ENCODE data around the gene SUPT7L.

The SUPT7L gene, protein sequence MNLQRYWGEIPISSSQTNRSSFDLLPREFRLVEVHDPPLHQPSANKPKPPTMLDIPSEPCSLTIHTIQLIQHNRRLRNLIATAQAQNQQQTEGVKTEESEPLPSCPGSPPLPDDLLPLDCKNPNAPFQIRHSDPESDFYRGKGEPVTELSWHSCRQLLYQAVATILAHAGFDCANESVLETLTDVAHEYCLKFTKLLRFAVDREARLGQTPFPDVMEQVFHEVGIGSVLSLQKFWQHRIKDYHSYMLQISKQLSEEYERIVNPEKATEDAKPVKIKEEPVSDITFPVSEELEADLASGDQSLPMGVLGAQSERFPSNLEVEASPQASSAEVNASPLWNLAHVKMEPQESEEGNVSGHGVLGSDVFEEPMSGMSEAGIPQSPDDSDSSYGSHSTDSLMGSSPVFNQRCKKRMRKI

DNA sequence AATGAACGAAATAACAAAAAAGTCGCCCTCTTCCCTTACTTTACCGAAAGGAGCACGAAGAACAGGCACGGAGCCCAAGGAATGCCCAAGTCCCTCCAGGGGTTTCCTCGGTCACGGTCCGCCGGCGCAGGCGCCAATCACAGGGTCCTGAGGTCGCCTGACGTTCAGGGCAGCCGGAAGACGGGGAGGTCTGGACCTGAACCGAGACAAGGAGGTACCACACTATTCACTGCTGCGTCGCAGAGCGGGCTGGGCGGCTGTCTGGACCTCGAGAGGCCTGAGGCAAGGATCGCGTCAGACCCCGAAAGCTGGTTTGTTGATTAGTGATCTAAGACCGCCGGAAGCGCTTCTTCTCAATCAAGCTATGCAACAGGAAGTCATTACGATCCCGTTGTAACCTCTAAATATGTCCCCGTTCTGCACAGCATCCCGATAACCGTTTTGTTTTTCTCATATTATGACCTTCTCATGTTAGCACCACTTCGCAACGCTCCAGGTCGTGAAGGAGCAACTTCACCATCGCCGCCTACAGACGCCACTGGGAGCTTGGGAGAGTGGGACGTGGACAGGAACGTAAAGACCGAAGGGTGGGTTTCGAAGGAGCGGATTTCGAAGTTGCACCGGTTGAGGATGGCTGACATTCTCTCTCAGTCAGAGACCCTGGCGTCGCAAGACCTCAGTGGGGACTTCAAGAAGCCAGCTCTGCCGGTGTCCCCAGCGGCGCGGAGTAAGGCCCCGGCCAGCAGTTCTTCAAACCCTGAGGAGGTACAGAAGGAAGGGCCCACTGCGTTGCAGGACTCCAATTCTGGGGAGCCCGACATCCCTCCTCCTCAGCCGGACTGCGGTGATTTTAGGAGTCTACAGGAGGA, at the start of gene SUPT7L, which contains the start of gene SLC4A1AP:
Gene SUPT7L (minus strand): TSS at position 330 of the 869 bp plus-strand sequence. CDS start 1,422 bp downstream, outside the sequence.
Gene SLC4A1AP (plus strand): TSS at position 605 of the 869 bp plus-strand sequence. CDS start 26 bp downstream, at position 631.
- peak; percentile 85 to 86 for ATAC-seq

DNA sequence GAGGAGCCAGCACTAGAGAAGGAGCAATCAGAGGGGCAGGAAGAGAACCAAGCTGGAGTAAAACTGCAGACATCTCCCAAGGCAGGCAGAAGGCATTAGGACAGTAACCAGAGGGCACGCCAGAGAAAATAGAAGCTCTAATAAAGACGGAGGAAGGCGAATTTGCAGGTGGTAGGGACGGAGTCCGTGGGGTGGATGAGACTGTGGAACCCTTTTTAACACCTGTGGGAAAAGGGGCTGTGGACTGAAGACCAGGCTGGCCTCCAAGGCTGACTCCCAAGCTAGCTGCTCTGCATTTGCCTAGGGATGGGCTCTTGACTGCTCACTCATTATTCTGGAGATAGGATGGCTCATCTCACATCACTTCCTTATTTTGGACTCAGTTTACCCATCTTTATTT, 49.8 kb upstream of the SUPT7L start:
- ATAC-seq = no peak

DNA sequence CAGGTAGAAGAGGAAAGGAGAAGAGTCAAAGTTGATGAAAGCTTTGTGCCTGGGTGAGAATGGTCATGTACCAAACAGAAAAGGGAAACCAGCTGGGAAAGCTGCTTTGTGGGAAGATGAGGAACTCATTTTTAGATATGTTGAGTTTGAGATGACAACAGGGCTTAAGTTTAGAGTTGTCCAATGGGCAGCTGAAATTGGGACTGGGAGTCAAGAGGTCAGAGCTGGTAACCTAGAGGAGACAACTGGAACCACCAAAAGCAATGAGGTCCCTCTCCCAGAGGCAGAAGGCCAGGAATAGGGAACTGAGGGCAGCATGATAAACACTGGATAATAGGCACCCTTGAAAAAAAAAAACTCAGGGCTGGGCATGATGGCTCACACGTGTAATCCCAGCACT, 49.1 kb upstream of the SUPT7L start:
- no peak for ATAC-seq

DNA sequence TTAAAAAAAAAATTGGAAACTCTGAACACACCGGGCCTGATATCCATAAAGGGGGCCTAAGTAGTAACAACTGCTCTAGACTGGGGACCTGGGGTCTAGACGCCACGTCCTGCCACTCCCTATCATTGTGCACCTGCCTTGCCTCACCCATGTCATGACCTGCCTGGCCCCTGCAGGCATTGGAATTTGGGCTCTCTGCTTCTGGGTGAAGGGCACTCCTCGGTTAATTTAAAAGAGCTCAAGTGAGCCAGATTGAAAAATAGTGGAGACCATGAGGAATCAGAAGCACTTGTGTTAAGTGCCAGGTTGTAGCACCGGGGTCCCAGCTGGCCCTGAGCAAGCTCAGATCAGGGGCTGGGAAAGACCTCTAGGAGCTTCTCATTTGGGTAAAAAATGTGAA, 48.4 kb upstream of the SUPT7L start:
- ATAC-seq = no peak

DNA sequence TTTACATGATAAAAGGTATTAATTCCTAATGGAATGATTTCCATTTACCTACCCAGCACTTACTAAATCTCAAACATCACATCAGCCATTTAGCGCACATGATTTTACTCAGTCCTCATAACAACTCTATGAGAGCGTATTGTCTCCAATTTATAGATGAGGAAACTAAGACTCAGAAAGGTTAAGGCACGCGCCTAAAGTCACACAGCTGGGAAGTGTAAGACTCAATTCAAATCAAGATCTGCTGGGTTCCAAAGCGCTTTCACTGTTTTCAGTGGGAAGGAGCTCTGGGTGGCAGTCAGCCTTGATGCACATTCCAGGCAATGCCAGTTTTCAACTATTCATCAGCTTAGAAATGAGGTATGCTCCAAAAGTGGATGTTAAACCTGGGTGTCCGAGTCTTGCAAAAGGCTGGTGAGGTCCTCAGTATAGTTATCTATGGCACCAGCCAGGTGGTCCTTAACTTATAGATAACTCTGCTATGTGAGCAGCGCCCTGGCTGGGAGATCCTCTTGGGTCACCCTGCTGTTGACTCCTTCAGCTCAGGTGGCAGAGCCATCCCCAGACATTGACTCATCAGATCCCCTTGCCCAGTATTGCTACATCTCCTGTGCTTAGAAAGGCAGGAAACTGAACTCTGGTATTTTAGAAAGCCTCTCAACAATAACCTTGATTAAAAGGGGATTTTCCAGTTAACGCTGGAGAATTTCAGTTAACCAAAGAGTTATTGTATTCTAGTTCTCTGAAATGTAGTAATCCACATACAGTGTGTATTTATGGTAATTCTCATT, 47.4 kb upstream of the SUPT7L start:
- ATAC-seq = peak in 1 of 2 donors; percentile 40

DNA sequence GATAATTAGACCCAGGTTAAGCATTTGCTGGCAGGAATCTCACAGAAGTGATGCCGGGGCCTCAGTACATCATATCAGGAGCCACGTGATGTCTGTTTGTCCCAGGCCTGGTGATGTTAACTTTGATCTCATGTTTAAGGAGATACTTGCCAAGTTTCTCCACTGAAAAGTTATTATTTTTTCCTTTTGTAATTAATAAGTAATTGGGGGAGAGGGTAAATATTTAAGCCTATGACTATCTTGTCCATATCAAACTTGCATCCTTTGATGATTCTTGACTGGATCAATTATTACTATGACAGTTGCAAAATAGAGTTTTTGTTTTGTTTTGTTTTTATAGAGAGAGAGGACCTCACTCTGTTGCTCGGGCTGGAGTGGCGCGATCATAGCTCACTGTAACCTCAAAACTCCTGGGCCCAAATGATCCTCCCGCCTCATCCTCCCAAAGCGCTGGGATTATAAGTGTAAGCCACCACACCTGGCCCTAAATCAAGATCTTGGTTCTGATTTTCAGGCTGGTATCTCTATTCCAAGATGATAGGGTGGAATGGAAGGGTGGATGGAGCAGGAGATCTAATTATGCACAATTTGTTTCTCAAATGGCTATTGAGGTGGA, 46.7 kb upstream of the SUPT7L start:
- ATAC-seq = no peak

DNA sequence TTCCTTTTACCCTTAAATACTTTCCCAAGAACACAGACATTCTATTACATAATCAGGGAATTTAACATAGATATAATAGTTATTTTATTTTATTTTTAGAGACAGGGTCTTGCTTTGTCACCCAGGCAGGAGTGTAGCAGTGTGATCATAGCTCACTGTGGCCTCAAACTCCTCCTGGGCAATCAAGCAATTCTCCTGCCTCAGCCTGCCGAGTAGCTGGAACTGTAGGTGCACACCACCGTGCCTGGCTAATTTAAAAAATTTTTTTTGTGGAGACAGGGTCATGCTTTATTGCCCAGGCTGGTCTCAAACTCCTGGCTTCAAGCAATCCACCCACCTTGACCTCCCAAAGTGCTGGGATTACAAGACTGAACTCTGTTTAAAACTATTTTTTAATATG, 45.9 kb upstream of the SUPT7L start:
- ATAC-seq = no peak

DNA sequence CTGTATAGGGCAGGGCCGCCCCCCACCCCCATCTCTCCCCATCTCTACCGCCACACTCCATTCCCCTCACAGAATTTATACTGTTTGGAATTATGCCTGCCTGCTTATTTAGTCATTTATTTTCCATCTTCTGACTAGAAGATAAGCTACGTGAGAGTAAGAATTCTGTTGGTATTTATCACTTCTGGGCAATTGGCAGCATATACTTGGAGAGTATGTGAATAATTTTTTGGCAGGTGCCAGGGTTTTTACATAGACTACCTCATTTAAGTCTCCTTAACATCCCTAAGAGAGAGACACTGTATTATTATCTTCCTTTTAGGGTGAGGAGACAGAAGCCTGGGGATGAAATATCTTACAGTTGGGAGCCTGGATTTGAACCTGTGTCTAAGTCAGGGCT, 45.3 kb upstream of the SUPT7L start:
- ATAC-seq = no peak

DNA sequence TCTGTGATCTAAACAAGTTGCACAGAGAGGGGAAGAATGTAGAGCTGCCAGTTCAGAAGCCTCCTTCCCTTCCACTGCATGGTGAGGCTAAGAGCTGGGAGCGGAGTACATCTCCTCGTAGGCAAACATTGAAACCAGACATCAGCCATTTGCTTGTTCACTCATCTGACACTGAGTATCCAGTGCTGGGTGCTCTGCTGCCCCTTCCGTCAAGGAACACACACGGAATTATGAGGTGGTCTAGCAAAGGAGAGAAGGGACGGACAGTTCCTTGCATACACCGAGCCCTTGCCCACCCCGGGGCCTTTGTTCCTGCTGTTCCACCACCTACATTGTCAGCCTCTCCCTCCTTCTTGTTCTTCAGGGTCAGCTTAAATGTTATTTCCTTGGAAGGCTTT, 44.8 kb upstream of the SUPT7L start:
- no peak for ATAC-seq

DNA sequence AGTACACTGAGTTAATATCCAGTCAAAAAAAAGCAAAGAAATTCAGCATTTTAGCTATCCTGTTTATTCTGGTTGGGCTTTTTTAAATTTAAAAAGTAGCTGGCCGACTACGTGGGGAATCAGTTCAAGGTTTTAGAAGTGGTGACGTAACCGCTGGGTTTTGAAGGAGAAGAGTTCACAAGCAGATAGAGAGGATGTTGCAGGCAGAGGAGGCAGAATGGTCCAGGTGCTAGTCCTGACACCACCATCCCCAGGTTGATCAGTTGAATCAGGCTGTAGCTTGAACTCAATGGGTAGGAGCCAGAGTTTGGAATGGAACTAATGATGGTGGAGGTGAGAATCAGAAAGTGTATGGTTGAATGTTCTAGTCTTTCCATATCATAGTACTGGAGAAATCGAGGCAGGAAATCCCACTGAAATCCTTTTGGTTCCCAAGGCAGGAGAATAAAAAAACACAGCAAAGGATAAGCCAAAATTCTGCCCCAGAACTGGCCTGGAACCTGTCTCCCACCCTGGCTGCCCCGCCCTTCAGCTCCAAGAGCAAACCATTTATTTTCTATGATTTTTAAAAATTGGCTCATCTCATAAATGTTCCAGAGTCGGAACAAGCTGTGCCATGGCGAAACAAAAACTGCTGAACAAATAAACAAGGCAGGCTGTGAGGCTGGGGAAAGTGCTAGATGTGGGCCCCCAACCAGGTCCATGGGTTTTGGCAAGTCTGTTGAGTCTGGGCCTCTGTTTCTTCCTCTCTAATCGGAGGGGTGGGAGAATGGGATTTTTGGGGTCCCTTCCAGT, 44.2 kb upstream of the SUPT7L start:
- no peak for ATAC-seq

DNA sequence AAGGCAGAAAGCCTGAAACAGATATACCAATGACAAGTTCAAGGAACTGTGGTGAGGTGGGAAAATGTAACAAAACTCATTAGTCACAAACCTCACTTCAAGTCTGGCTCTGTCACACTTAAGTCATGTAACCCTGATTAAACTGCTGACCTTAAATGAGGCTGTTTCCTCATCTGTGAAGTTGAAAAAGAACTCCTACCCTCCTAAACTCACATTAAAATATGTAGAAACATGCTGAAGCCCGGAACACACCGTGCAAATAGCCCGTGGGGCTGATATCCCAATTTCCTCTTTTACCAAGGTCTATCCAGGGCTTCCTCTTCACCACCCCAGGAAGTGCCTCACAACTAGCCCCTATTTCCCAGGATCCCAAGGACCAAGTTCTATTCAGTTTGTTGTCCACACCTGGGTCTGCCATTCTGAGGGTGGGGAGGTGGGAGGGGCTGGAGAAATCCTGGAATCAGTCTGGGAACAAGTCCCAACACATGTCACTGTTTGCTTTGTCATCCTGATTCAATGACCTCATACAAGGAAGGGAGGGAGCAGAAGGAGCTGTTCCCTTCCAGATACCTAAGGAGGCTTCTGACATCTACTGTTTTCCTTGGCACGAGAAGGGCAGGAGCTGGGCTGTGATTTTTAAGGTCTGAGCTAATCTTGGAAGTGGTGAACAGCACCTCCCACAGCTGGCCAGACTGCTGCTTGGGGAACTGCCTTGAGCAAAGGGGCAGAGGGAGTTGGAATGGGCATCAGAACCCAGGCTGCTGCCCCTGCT, 42.6 kb upstream of the SUPT7L start:
- peak; percentile 95 to 97 for ATAC-seq

DNA sequence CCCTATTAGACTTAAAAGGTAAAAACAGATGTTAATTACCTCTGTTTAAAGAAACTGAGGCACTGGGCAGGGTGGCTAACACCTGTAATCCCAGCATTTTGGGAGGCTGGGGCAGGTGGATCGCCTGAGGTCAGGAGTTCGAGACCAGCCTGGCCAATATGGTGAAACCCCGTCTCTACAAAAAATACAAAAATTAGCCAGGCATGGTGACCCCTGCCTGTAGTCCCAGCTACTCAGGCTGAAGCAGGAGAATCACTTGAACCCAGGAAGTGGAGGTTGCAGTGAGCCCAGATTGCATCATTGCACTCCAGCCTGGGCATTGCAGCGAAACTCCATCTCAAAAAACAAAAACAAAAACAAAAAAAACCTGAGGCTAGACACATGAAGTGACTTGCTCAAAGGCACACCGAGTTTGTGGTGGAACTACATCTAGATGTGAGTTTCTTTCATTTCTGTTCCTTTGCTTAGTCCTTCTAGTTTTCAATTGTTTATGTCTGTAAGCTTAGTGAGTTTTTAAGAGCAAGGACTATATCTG, 41.0 kb upstream of the SUPT7L start:
- no peak for ATAC-seq

DNA sequence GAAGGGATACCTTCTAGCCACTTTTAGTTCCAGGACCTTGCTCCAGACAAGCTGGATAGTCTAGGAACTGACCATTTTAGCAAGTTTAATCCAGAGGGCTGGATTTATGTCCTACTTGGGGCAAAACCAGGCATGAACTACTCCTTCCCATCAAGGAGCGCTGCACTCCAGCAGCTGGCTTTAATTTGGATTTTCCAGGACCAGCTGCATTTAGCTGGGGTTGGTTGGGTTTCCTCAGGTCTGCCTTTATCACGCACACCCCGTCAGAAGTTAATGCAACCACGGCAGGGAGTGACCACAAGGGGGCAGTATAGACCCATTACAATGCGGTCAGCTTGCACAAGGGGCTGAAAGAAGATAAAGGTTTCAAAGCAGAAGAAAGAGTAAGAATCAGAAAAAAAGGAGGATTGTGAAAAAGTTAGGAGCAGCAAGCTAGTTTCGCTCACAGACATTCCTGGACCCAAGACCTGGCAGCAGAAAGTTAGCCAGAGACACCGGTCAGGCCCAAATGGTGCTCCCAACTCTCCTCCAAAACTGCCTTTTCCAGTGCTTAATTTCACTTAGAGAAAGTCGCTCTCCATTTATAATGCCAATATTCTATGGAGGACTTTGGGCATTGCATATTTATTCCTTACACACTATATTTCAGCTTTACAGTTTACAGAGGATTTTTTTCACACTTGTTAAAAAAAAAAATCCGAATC, 40.4 kb upstream of the SUPT7L start:
- peak; percentile 42 to 58 for ATAC-seq

DNA sequence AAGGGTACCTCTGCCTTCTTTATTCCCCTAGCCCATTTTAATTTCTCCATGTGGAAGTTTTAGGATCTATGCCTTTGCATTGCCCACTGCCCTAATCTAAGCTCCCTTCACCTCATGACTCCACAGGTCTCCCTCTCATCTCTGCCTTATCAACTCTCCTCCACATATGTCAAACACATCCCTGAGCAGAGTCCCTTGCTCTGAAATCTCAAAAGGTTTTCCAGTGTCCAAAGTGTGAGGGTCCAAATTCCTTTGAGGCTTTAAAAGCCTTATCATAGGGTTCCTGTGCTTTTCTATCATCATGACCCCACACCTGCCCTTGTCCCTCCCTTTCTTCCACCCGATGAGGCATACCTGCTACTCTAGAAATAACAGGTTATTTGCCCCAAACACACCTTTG, 38.9 kb upstream of the SUPT7L start:
- no peak for ATAC-seq

DNA sequence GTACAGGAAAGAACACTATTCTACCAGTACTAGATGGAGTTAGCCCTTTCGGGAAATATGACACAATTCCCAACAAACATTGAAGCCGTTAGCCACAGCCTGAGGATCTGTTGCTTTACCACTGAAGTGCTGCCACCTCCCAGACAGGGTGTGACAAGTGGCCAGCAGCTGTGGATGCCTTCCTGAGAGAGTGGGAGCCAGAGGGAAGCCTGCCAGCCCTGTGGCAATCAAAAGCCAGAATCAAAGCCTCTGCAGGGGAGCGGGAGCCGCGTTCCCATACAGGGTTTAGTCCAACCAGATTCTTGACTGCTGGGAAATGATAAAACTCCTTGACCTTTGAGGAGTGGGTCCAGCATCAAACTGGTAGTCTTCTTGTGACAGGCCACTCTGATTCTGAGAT, 38.3 kb upstream of the SUPT7L start:
- no peak for ATAC-seq

DNA sequence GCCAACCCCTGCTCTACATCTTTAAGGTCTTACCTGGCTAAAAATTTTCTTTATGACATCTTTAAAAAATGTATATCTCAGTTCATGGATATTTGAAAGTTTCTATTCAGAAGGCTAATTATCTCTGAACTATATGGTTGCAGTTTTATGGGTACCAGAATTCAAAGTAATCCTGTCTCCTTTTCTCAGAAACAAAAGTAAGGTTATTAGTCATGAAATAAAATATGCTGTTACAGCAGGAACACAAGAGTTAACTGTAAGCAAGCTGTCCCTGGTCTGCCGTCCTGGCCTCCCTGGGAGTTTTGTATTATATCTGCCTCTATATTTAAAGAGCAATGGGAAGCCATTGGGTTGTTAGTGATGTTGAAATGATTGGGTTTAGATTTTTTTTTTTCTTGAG, 34.2 kb upstream of the SUPT7L start:
- ATAC-seq = peak in 1 of 2 donors; percentile 58

DNA sequence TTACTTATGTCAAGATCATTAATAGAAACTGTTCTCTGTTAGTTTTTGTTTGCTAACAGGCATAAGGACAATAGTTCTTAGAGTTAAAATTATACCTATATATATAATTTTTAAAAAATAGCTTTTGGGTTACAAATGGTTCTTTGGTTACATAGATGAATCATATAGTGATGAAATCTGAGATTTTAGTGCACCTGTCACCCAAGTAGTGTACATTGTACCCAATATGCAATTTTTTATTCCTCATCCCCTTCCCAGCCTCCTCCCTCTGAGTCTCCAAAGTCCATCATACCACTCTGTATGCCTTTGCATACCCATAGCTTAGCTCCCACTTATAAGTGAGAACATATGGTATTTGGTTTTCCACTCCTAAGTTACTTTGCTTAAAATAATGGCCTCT, 26.6 kb upstream of the SUPT7L start:
- no peak for ATAC-seq

DNA sequence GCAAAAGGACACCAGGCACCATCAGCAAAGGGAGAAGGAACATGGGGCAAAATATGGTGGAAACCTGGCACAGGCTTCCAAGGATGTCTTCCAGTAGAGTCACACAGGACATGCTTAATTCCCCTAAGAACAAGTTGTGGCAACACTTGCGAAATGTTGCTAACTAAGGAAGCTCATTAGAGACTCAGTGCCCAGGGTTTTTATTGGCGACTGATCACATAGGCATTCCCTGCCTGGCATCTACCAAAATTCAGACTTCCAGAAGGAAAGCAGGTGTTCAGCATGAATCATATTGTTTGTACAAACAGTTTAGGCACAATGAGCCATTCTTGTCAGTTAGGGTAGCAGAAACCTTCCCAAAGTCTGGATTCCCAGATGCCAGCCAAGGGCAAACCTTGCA, 26.0 kb upstream of the SUPT7L start:
- ATAC-seq = no peak

DNA sequence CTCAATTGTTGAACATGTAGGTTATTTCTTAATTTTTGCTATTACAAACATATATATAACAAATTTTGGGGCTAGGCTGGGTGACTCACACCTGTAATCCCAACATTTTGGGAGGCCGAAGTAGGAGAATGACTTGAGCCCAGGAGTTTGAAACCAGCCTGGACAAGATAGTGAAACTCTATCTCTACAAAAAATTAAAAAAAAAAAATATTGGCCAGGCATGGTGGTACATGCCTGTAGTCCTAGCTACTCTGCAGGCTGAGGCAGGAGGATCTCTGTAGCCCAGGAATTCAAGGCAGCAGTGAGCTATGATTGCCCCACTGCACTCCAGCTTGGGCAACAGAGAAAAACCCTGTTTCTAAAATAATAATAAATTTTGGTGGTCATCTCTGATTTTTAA, 23.8 kb upstream of the SUPT7L start:
- no peak for ATAC-seq

DNA sequence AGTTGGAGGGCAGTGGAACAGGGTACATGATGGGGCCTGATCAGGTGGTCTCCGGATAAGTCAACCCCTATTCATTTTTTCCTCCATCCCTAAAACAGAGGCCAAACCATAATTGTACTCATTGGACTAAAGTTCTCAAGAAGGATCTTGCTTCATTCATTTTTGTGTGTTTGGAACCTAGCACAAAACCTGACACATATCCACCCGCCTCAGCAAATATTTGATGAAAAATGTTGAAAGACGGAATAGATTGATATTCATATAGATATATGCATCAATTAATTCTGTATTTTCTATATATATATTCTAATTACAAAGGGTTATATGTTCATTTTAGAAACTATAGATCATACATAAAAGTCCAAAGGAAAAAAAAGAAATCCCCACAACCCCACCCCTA, 22.2 kb upstream of the SUPT7L start:
- no peak for ATAC-seq

Measured in activated CD4-positive, CD25-positive, alpha-beta regulatory T cell treated with anti-CD3 and anti-CD28 coated beads, Interleukin-2, amount 50 U/mL, for 24 hours (primary cell).